Measurements from ENCODE around the gene RYR3. TPM values are rescaled to one million over a fixed set of nuclear protein-coding genes. Genes with fewer than 3 reads are reported as not detected.

The RYR3 gene
- total RNA-seq, 1 experiment from 2014 or later = not detected

DNA sequence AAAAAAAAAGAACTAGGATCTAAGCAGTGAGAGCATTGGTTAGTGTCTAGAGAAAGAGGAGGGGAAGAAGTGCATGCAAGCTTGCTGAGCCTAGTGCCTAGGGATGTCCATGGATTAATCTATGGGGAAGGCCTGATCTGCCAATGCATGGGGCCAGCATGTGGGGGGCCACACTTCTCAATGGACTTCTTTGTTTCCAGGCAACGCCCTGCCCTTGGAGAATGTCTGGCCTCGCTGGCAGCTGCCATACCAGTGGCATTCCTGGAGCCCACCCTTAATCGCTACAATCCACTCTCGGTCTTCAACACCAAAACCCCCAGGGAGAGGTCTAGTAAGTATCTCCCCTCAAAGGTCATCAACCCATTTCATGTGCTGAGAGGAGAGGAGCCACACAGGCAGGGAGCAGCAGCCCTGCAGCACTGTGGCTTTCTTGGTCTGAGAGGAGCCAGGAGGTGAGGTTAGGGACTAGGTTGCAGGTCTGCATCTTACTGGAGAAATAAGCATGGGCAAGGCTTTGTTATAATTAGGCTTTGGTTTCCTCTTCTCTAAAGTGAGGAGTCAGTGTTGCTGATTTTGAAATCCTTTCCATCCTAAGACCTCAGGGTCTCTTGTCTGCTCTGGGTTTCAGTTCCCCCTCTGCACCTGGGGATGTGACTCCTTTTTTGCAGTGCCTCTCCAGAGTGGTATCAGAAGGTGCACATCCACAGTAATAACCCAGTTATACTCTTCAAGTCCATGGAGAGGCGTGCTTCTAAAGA is 469.4 kb downstream of the RYR3 start:
- POLR2A ChIA-PET (ENCODE audit: low non-redundant PET) = no interaction called here

DNA sequence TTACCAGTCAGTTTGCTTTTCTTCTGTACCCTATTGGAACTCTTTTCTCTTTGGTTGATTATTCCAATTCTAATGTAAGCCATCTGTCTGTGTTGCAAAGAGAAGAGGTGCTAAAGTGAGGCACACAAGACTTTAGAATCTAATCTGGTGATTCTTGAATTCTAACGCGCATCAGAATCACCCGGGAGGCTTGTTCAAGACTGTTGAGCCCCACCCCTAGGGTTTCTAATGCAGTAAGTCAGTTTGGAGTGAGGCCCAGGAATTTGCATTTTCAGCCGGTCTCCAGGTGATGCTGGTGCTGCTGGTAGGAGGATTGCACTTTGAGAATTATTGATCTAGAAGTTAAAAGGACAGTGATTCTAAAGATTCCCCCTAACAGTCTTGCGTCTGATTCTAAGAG is 472.2 kb downstream of the RYR3 start:
- TF ChIP-seq, protein P1, sequence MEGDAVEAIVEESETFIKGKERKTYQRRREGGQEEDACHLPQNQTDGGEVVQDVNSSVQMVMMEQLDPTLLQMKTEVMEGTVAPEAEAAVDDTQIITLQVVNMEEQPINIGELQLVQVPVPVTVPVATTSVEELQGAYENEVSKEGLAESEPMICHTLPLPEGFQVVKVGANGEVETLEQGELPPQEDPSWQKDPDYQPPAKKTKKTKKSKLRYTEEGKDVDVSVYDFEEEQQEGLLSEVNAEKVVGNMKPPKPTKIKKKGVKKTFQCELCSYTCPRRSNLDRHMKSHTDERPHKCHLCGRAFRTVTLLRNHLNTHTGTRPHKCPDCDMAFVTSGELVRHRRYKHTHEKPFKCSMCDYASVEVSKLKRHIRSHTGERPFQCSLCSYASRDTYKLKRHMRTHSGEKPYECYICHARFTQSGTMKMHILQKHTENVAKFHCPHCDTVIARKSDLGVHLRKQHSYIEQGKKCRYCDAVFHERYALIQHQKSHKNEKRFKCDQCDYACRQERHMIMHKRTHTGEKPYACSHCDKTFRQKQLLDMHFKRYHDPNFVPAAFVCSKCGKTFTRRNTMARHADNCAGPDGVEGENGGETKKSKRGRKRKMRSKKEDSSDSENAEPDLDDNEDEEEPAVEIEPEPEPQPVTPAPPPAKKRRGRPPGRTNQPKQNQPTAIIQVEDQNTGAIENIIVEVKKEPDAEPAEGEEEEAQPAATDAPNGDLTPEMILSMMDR (conservative IDR thresholded peaks at IDR 0.05; ENCODE audit: low read depth, low read length) = no peak
- TF ChIP-seq EZH2 (IDR thresholded peaks at IDR 0.05; ENCODE audit: borderline replicate concordance, low read depth, low read length, poor library complexity, severe bottlenecking) = no peak
- H3K27me3 ChIP-seq (replicated peaks; ENCODE audit: insufficient read depth, low read depth, low read length, poor library complexity) = peaks cover 3% of the 10 kb centered on the region
- POLR2A ChIA-PET (ENCODE audit: low non-redundant PET) = no interaction called here
- H3K36me3 ChIP-seq (ENCODE audit: insufficient read depth, low read length, poor library complexity, severe bottlenecking) = no peaks in the 10 kb centered on the region
- CTCF ChIA-PET = no interaction called here
- no peaks in the 10 kb centered on the region for H3K4me1 ChIP-seq (ENCODE audit: insufficient read depth, low read length, poor library complexity, severe bottlenecking)
- DNase-seq (ENCODE audit: low spot score) = no peak
- BruUV-seq (replicated peaks) = no TSS peak
- no peak overlapping the region for H3K27ac ChIP-seq (ENCODE audit: low read depth, low read length, poor library complexity, severe bottlenecking)
- intact Hi-C loops (cut with micrococcal nuclease; ENCODE audit: unreplicated experiment) = no loop called here
- H3K4me3 ChIP-seq (ENCODE audit: low read depth, low read length, poor library complexity, severe bottlenecking) = no peak overlapping the region
- H3K9me3 ChIP-seq (ENCODE audit: low read depth, low read length, poor library complexity, severe bottlenecking) = no peaks in the 10 kb centered on the region

More for the DNA sequence above, 469.4 kb downstream of the RYR3 start:
- no peaks in the 10 kb centered on the region for H3K9me3 ChIP-seq (ENCODE audit: low read depth, low read length, poor library complexity, severe bottlenecking)
- H3K4me3 ChIP-seq (ENCODE audit: low read depth, low read length, poor library complexity, severe bottlenecking) = no peak overlapping the region
- H3K4me1 ChIP-seq (ENCODE audit: insufficient read depth, low read length, poor library complexity, severe bottlenecking) = no peaks in the 10 kb centered on the region
- BruUV-seq (replicated peaks) = no TSS peak
- H3K36me3 ChIP-seq (ENCODE audit: insufficient read depth, low read length, poor library complexity, severe bottlenecking) = no peaks in the 10 kb centered on the region
- H3K27ac ChIP-seq (ENCODE audit: low read depth, low read length, poor library complexity, severe bottlenecking) = no peak overlapping the region
- intact Hi-C loops (cut with micrococcal nuclease; ENCODE audit: unreplicated experiment) = no loop called here
- TF ChIP-seq EZH2 (IDR thresholded peaks at IDR 0.05; ENCODE audit: borderline replicate concordance, low read depth, low read length, poor library complexity, severe bottlenecking) = no peak
- TF ChIP-seq, protein P1 (conservative IDR thresholded peaks at IDR 0.05; ENCODE audit: low read depth, low read length) = no peak
- DNase-seq (ENCODE audit: low spot score) = no peak
- CTCF ChIA-PET = no interaction called here
- no peaks in the 10 kb centered on the region for H3K27me3 ChIP-seq (replicated peaks; ENCODE audit: insufficient read depth, low read depth, low read length, poor library complexity)

DNA sequence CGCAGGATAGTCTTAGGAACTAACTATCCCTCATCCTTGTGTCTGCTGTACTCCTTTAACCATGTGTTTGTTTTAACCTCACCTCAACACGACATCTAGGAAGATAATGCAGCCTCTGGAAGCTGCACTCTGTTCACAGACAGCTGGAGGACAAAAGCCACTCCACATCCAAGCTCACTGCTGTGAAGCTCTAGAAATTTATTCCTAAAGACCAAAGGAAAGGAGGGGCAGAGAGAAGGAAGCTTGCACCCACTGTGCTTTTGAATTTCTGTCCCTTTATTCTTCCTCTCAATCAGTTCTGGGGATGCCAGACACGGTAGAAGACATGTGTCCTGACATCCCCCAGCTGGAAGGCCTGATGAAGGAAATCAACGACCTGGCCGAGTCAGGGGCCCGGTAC is 474.6 kb downstream of the RYR3 start:
- no peaks in the 10 kb centered on the region for H3K4me1 ChIP-seq (ENCODE audit: insufficient read depth, low read length, poor library complexity, severe bottlenecking)
- ChIA-PET CTCF (no interaction called here), POLR2A (ENCODE audit: low non-redundant PET) (no interaction called here)
- H3K27ac ChIP-seq (ENCODE audit: low read depth, low read length, poor library complexity, severe bottlenecking) = no peak overlapping the region
- no peaks in the 10 kb centered on the region for H3K9me3 ChIP-seq (ENCODE audit: low read depth, low read length, poor library complexity, severe bottlenecking)
- no TSS peak for BruUV-seq (replicated peaks)
- TF ChIP-seq, protein P1 (conservative IDR thresholded peaks at IDR 0.05; ENCODE audit: low read depth, low read length) = no peak
- no peak for TF ChIP-seq EZH2 (IDR thresholded peaks at IDR 0.05; ENCODE audit: borderline replicate concordance, low read depth, low read length, poor library complexity, severe bottlenecking)
- no peak overlapping the region for H3K4me3 ChIP-seq (ENCODE audit: low read depth, low read length, poor library complexity, severe bottlenecking)
- intact Hi-C loops (cut with micrococcal nuclease; ENCODE audit: unreplicated experiment) = no loop called here
- no peak for DNase-seq (ENCODE audit: low spot score)
- peaks cover 3% of the 10 kb centered on the region for H3K27me3 ChIP-seq (replicated peaks; ENCODE audit: insufficient read depth, low read depth, low read length, poor library complexity)
- H3K36me3 ChIP-seq (ENCODE audit: insufficient read depth, low read length, poor library complexity, severe bottlenecking) = no peaks in the 10 kb centered on the region

Data from A673 (cell line).